Transverse colon (tissue), 4 donors: Measurements from ENCODE around the gene PDE4B.

Experiments
- CTCF ChIP-seq, 5 experiments: fragments of 200-600 bp in 3 of 5; fragments of 450-650 bp in 2 of 5; sonication (generic) in 3 of 5; IDR thresholded peaks; 1 replicate in 2 of 5; 2 replicates in 3 of 5; pipeline ENCODE4 v1.5.1; 2016 to 2017; ENCODE audit warnings: antibody characterized with exemption in 5 of 5, inconsistent platforms in 3 of 5, mild to moderate bottlenecking in 2 of 5, moderate library complexity in 1 of 5
- POLR2AphosphoS5 ChIP-seq, 3 donors: sonication (generic); formaldehyde crosslinking; IDR thresholded peaks; one replicate each; pipeline ENCODE4 v1.6.1; 2016; ENCODE audit warnings: antibody characterized with exemption in 3 of 3

- TF ChIP-seq CTCF (IDR thresholded peaks at IDR 0.05), result no peak
- no peak for TF ChIP-seq POLR2AphosphoS5 (IDR thresholded peaks at IDR 0.05)
Observed at GRCh38 chr1:65894738-65895605, 102.3 kb downstream of the PDE4B start.
